Activated CD8-positive, alpha-beta memory T cell treated with anti-CD3 and anti-CD28 coated beads for 24 hours (primary cell): Measurements from ENCODE around the gene CIB4.

Experiments
- DNase-seq: peaks from one replicate; pipeline ENCODE4 v3.0.0-alpha.2; 2020

The CIB4 gene

DNA sequence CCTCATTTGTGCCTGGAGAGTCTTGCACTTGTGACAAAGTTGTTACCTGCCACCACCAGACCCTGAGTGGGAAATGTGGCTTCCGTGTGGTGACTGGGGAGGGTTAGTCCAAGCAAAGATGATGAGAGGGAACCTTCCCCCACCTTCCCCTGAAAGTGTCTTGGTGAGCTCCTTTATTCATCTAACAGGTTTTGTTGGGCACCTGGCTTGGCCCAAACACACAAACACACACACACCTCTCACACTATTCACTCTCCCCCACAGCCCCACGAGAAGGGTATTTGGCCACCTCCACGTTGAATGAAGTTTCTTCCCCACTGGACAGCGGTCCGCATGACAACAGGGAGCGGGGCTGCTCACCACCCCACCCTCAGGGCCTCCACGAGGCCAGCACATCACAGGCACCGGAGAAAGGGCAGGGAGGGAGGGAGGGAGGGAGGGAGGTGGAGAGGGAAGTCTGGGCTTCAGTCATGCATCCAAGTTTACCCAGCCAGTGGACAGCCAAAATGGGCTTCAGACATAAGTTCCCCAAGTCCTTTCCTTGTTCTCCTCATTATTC is 1.4 kb downstream of the CIB4 start:
- no peak for DNase-seq

DNA sequence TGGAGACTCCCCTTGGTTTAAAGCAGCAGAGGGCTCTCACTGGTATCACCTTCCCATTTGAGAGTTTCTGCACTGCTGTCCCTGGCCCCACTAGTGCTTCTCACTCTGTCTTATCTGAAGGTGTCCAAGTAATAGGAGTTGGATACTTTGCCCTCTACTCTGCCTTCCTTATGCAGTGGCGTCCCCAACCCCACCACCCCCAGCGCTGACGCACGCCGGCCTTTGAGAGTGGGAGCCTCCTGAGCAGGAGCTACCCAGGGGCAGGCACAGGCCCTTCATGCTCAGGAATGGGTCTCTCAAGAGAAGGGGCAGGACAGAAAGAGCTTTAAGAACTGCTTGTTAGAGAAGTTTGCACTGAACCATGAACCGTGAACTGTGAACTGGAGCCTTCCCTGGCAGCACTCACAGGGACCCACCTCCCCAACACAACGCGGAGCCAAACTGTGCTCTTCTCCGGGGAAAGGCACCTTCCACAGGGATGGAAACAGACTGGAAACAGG is 3.3 kb downstream of the CIB4 start:
- DNase-seq = no peak

DNA sequence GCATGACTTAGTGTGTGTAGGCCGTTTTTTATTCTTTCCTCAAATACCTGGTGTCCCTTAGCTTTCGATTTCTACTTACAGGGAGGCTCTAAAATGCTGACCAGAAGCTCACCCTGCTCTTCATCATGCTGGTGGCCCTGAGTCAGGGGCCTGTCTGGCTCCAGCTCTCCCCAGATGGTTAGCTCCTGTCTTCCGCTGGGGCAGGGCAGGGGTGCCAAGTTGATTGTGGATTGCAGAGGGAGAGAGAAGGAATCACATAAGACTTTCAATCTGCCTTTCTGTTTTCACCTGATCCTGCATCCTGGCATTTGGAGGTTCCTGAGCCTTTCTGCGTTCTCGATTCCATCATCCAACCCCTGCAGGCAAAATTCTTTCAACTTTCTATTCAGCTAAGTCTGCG is 4.2 kb downstream of the CIB4 start:
- no peak for DNase-seq

DNA sequence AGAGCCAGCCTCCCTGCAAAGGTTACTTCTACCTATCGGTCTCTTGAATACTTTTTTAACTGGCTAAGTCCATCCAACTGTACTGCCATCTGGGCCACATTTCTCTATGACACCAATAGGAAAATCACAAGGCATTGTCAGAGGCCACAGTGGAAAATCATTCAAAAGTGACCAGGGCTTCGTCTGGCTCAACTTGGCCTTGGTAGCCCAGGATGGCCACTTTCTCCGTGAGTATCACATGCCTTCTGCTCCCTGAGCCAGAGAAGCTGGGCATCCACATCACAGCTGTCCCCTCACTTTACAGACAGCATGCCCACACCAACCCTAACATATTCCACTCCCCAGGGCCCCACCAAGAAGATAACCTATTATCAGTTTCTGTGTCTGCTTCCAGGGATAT is 5.8 kb downstream of the CIB4 start:
- no peak for DNase-seq

DNA sequence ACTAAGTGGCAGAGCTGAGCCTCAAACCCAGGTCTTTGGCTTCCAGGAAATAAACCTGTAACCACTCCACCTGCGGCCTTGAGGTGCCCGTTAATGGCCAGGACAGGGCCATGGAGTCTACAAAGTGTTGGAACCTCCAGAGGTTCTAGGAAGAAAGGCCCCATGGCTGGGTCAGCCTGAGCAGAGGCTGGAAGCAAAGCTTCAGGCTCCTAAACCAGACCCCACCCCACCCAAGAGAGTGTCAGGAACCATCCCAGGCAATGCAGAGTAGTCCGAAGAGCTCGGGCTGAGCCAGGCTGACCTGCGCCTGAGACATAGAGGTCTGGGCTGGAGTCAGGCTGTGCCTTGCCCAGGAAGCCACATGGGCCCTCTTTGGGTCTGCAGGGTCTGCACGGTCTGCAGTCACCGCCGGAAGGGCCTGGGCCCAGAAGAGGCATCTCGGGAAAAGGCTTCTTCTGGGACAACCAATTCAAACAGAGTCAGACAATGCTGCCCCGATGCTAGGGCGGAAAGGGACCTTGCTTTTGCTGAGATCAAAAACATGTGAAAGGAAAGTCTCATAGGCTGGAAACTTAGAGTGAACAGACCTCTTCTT is 6.4 kb downstream of the CIB4 start:
- DNase-seq = no peak

DNA sequence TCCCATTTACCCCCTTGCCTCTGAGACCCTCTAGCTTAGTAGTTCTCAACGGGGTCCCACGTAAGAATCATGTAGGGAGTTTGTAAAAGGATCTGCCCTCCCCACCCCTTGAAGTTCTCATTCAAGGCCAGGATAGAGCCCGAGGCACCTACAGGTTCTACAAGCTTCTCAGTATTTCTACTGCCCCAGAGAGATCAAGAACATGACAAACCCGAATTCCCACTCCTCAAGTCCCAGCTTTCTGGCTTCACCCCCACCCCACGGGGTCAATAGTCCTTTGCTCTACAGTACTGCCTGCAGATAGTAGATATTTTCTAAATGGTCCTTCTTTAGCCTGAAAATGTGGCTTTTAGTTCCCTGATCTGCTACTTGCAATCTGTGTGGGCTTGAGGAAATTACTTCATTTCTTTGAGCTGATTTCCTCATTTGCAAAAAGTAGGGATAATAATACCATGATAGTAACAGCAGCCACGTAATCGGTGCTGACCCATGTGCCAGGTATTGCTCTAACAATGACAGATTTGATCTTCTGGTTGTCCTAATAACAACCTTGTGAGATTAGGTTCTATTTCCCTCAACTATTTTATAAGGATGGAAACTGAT is 7.1 kb downstream of the CIB4 start:
- DNase-seq = no peak

DNA sequence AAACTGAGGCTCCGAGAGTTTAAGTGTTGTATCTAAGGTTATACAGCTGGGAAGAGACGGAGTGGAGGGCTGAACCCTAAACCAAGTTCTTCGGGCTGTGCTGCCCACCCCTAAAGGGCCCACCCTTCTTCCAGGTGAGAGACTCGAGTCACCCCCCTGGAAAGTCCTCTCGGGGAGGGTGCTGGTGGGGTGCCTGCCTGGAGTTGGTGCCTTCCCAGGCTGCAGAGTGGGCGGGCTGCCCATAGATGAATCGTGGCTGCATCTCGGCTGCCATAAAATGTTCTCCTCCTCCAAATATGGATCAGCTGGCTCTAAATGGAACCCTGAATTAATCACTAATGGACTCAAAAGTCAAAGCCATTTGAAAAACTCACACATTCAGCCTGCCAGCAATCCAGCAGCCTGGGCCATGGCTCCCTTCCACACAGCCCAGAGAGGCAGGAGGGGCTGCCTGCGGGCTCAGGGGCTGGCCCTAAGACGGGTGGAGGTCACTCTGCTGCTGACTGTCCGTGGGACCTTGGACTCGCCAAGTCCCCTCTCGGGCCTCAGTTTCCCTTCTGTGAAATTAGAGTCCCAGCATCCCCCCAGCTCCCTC is 7.7 kb downstream of the CIB4 start:
- no peak for DNase-seq

DNA sequence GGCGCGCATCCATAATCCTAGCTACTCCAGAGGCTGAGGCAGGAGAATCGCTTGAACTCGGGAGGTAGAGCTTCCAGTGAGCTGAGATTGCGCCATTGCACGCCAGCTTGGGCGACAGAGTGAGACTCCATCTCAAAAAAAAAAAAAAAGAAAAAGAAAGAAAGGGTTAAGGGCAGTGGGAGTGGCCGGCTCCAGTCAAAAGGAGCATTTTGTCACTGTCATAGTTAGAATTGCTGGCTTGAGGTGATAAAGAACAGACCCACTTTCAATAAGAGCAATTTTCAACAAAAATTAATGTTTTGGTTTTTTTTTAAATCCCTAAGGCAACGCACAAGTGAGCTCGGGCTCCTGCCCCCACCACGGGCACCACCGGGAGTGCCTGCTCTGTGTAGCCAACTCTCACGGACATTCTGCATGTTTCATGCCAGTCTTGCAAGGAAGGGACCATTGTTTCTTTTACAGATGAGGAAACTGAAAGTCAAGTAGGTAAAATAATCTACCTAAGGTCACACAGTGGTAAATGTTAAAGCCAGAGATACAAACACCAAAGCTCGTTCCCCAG is 8.5 kb downstream of the CIB4 start:
- DNase-seq = no peak

DNA sequence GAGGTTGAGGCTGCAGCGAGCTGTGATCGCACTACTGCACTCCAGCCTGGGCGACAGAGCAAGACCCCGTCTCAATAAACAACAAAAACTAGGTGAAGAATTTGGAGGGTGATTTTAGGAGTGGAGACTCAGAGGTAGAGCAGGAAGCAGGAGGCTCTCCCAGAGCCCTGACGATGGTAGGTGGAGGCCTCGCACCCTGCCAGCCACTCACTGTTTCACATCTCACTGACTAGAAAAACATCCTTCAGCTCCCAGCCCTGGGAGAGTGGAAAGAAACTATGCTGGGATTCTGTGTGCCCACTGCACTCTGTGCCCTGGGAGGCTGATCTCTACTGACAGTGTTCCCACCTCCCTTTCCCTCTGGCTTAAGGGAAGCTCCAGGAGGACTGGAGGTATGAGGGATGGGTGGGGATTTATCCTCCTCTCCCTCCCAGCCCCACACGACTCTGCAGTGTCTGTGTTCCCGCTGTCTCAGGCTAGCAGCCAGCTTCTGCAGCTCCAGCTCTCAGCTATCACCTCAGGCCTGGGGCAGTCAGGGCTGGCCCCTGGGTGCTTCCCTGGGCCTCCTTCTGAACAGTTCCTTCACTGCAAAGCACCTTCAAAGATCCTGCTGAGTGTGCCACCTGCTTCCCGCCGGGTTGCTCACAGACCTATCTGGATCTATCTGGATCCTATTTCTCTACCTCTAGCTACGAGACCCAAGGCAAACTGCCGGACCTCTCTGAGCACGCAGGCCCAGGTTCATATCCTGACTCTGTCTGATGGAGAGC is 9.6 kb downstream of the CIB4 start:
- DNase-seq = no peak

DNA sequence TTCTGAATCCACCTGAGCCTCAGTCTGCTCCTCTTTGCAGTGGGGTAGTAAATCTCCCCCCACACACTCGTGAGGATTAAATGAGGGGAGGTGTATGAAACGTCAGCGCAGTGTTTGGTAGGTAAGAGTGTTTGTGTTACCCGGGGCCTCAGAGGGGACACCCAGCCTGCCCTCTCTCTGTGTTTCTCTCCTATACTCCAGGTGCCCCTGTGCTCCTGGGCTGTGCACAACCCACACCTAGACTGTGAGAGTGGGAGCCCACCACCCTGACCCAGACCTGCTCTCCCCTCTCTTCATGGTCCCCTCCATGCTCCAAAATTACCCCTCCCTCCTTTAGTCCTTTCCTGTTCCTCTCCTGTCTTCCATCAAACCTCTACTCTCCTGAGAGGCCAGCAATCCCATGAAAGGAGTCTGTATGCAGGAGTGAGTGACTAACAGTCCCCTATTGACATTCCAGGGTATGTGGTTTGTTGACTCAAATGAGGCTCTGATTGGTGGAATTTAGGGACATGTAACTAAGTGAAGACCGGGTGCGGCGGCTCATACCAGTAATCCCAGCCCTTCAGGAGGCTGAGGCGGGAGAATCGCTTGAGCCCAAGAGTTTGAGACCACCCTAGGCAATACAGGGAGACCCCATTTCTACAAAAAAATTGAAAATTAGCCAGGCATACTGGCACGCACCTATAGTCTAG is 10.4 kb downstream of the CIB4 start:
- DNase-seq = no peak

DNA sequence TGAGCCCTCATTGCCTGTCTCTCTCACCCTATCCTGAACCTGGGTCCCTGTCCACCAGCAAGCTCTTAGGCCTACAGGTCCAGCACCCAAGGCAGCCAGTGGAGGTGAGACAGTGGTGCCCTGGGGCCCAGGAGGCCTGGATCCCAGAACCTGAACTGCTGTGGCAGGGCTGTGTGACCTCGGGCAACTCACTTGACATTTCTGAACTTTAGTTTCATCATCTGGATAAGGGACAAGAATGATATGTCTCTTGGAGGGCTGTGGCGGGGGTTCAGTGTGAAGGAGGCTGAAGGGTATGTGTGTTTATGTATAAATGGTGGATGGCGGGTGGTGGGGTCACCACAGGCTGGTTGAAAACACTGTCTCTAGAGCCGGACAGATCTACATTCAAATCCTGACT is 10.9 kb downstream of the CIB4 start:
- no peak for DNase-seq

DNA sequence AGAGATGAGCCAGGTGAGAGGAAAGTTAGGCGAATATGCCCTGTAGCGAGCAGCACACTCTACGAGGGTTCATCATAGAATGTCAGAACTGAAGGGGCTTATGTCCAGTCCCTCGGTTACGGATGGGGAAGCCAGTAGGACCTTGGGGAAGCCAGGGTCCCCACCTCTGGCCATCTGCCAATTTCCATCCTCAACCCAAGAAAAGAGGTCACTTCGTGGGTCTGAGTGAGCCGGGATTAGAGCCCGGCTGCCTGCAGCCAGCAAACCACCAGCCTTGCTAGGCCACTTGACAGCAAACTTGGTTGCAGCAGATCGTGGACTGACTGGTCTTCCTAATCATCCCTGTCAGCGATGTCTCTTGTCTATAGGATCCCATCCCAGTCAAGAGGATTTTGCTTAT is 11.4 kb downstream of the CIB4 start:
- DNase-seq = no peak

DNA sequence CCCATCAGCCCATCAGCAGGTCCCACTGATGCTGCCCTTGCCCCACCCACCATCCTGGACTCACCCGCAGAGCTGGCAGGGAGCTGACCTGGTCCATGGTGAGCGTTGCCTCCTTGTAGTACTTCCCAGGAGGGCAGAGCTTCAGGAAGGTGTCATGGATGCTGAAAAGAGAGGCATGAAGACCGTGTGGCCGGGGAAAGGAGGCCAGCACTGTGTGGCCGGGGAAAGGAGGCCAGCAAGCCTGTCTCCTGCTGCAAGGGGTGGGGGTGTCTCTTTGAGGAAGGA is 11.9 kb downstream of the CIB4 start:
- no peak for DNase-seq

DNA sequence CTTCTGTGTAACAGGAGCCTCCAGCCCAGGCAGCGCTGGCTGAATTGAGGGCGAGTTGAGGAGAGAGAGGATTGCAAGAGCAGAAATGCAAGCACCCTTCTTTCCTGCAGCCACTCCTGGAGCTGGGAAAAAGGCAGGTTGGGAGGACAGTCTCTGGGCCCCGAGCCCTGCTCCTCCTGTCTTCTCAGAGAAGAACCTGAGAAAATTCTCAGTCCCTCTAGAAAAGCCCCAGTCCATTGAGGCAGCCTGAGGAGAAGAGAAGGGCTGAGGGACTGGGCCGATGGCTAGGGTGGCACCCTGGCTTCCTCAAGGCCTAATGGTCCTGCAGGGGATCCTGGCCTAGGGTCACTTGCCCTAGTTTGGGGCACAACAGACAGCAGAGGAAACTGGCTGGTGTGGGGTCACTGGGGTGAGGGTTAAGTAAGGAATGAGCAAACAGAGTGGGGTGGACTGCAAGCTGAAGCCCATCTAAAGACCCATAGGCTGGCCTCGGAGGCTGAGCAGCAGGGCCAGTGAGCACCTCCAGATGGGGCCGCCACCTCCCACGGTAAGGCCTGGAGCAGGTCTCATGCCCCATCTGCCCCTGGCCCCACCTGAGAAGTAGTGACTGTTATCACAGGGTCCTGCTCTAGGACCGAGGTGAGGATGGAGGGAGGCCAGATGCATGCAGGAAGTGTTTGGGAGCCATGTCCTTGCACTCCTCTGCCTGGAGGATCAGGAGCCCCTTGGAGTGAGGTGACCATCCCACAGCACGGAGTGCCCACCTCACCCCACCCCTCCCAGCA is 12.4 kb downstream of the CIB4 start:
- DNase-seq = no peak

DNA sequence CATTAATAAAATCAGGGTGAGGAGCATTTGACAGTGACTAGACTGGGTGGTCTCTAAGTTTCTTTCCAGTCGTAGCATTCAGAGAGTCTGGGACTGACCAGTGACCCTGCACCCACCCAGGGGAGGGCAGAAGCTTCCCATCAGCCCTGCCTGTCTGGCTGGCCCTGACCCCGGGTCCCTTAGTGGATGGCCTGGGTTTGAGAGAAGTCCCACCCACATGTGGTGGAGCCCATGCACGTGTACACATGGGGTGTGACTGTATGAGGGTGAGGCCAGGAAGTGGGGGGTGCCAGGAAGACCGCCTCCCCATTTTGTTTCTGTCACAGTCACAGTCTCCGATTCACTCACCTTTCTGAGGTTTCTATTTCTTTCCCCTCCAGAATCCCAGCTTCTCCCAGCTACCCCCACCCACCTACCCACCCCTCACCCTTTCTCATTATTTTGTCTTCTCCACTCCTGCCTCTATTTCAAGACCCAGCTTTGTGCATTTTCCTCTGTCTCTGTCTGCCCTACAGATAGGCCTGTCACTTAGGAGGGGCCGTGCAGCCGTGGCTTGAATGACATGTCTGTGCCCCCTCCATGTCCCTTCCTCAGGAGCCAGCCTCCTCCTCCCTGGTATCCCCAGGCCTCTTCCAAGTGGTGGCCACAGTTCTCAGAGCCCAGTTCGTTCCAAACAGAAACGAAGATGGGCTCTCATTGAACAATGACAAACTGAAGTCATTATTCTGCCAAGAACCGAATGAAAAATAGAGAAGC is 13.6 kb downstream of the CIB4 start:
- no peak for DNase-seq

DNA sequence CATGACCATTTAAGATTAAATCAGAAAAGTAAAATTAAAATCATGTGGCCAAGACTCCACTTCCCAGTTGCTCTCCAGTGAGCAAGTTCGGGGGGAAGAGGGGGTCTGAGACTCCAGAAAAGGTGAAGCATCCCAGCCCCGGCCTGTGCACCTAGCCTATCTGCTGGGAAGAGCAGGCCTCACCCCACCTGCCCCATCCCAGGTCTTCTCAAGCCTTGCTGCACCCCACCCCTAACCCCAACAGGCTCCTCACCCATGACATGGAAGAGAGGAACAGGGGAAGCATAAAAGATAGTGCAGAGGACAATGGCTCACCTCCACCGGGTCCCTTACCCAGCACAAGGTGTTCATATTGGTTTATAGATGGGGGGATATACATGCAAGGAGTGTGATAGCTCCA is 14.6 kb downstream of the CIB4 start:
- DNase-seq = no peak

DNA sequence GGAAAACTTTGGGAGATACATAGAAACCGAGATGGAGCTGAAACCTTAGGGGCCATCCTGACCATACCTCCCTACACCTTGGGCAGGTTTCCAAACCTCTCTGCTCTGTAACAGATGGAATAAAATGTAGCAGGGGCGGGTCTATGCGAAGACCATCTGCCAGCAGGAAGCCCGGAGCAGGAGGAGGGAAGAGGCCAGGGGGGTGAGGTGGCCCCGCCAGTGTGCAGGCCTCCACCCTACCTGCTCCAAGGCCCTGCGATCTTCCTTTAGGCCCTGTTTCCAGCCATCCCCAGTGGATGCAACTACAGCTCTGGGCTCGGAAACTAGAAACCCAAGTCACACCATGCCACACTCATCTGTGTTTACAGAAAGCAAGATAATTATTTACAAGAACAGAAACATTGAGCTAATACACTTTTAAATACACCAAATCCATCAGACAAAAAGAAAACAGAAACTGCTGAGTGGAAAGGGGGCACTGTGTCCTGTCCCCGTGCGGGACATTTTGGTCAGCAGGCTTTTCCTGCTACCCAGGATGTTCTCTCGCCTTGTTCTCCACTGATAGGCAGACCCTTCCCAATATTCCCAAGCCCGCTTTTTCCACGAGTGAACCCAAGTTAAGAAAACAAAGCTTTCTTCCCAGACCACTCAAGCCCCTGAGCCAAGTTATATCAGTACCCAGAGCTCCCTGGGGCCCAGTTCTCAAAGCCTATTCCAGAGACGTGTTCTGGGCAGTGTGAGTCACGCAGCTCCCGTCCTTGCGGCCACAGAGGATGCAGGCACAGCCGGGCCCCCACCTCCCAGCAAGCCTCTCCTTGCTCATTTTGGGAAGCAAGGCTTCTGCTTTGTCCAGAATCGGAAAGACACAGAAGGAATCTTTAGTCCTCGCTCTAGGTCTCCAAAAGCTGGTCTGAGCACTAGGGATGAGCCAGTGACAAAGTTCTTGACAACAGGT is 17.3 kb downstream of the CIB4 start:
- no peak for DNase-seq

DNA sequence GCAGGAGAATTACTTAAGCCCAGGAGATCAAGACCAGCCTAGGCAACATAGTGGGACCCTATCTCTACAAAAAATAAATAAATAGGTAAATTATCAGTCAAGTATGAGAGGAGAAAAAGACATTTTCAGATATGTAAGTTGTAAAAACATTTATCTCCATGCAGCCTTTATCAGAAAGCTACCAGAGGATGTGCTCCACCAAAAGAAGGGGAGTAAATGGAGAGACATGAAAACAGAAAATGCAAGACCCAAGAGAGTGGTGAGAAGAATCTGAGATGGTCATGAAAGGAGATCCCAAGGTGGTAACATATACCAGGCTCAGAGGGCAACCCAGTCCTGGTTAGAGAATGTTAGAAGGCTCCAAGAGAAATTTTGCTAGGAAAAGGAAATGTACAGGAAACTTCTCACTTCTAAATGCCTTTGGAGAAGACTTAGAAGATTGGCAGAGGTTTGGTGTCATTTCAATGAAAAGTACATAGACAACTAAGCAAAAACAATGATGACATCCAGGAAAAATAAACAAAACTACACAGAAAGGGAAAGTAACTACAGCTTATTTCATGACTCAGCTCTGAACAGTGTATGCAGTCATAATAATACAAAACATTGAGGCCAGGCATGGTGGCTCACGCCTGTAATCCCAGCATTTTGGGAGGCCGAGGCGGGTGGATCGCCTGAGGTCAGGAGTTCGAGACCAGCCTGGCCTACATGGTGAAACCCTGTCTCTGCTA is 19.5 kb downstream of the CIB4 start:
- no peak for DNase-seq

DNA sequence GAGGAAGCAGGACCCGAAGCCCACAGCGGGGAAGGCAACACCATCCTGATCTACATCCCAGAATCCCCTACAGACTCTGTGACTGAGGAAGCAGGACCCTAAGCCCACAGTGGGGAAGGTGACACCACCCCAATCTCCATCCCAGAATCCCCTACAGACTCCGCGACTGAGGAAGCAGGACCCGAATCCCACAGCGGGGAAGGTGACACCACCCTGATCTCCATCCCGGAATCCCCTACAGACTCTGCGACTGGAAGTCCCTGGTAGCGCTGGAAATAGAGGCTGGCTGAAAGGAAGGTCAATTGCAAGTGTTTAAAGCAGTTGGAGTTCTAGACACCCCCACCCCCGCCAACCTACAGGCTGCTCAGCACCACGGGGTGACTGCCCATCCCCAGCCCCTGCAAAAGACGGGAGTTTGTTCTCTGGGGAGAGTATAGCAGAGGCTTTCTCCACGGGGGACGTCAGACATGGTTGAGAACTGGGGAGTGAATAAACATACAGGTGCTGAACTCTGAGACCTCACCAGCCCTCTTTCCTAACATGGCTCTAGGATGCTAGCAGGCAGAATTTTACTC is 21.0 kb downstream of the CIB4 start:
- no peak for DNase-seq
